Measurements from ENCODE around the gene ISCA1. TPM values are rescaled to one million over a fixed set of nuclear protein-coding genes. Genes with fewer than 3 reads are reported as not detected.

The ISCA1 gene
- total and polyA plus RNA-seq, 2 of the 8 experiments (the other 6 are each of a cell fraction or from before 2014, with no cell fraction given): 35.0 to 40.0 TPM

DNA sequence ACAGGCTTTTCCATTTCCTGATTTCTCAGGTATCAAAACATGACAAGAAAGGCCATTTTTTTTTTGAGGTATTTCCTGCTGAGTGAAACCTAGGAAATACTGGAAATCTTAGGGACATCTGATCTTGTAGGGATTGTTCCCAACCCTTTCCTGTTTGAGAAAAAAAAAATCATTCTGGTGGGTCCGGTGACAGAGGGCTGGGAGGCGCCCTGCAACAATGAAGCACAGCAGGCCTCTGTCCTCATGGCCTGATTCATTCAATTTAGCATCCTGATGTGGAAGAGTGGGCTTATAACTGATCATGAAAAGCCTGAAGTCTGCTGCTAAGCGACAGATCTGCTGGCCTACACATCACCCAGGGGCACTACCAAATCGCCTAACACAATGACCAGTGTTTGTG is 19.8 kb downstream of the ISCA1 start (continued):
- TF ChIP-seq KDM4A (IDR thresholded peaks at IDR 0.05; ENCODE audit: low read depth, low read length, severe bottlenecking) (no peak), SUZ12 (IDR thresholded peaks at IDR 0.05; ENCODE audit: low read length) (no peak), POLR2AphosphoS5 (IDR thresholded peaks at IDR 0.05; ENCODE audit: low read depth, low read length) (no peak)

Data from H1 (cell line).